Gastroesophageal sphincter (tissue), 3 donors: ENCODE data around the gene SGMS1.

Experiments used
- POLR2AphosphoS5 ChIP-seq: sonication (generic); formaldehyde crosslinking; IDR thresholded peaks from one replicate; pipeline ENCODE4 v1.6.1; 2017; ENCODE audit warnings: antibody characterized with exemption
- TF ChIP-seq, protein P1 (sequence below), 4 experiments: fragments of 200-600 bp in 2 of 4; fragments of 450-650 bp in 2 of 4; sonication (generic) in 1 of 4; IDR thresholded peaks; one replicate each; pipeline ENCODE4 v1.5.1; 2017 to 2019; ENCODE audit warnings: antibody characterized with exemption in 4 of 4, mild to moderate bottlenecking in 2 of 4, moderate library complexity in 2 of 4

DNA sequence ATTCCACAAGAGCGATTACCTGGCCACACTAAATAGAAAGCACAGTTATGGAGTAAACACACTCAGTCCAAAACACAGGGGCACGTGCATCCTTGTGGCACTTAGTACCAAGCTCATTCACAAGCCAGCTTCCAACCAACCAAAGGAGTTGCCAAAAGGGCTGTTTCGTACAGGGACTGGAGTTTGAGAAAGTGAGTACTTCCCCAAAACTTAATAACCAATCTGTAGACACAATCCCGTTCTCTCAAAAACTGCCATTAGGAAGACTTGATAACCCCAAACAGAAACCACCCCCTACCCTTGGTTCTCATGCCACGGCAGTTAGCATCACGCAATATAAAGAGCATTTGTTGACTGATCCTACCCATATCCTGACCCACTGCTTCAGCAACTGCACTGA, 206.3 kb downstream of the SGMS1 start:
- TF ChIP-seq, protein P1, sequence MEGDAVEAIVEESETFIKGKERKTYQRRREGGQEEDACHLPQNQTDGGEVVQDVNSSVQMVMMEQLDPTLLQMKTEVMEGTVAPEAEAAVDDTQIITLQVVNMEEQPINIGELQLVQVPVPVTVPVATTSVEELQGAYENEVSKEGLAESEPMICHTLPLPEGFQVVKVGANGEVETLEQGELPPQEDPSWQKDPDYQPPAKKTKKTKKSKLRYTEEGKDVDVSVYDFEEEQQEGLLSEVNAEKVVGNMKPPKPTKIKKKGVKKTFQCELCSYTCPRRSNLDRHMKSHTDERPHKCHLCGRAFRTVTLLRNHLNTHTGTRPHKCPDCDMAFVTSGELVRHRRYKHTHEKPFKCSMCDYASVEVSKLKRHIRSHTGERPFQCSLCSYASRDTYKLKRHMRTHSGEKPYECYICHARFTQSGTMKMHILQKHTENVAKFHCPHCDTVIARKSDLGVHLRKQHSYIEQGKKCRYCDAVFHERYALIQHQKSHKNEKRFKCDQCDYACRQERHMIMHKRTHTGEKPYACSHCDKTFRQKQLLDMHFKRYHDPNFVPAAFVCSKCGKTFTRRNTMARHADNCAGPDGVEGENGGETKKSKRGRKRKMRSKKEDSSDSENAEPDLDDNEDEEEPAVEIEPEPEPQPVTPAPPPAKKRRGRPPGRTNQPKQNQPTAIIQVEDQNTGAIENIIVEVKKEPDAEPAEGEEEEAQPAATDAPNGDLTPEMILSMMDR (IDR thresholded peaks at IDR 0.05) = no peak
- TF ChIP-seq POLR2AphosphoS5 = no peak
